Loucy (cell line): ENCODE measurements around the gene SEPTIN2.
"Not testable (repeated sequence)": the region's sequence is repeated elsewhere in the genome, so short reads cannot be mapped to it uniquely, and the experiment has no call there.

ENCODE experiments used
- H2AFZ ChIP-seq: fragments of 200-600 bp; sonication (generic); 2 replicates; pipeline ENCODE4 v1.6.0; 2016; ENCODE audit warnings: antibody characterized with exemption, mild to moderate bottlenecking, low read length, moderate library complexity
- H3F3A ChIP-seq: fragments of 200-600 bp; 2 replicates; pipeline ENCODE4 v1.6.0; 2016; ENCODE audit warnings: antibody characterized with exemption, low read depth, mild to moderate bottlenecking
- H3K27me3 ChIP-seq: fragments of 200-600 bp; sonication (generic); 2 replicates; pipeline ENCODE4 v1.6.1; 2014; ENCODE audit warnings: low read length, mild to moderate bottlenecking; ENCODE audit not compliant: insufficient read depth, poor library complexity, severe bottlenecking
- H3K36me3 ChIP-seq: fragments of 200-600 bp; sonication (generic); 2 replicates; pipeline ENCODE4 v1.6.1; 2016; ENCODE audit warnings: low read length; ENCODE audit not compliant: insufficient read depth
- H3K4me1 ChIP-seq: fragments of 200-600 bp; sonication (generic); 2 replicates; pipeline ENCODE4 v1.5.1; 2014; ENCODE audit warnings: low read length, mild to moderate bottlenecking; ENCODE audit not compliant: insufficient read depth, poor library complexity, severe bottlenecking
- H3K4me2 ChIP-seq: fragments of 200-600 bp; sonication (generic); 2 replicates; pipeline ENCODE4 v1.6.0; 2014; ENCODE audit warnings: antibody characterized with exemption, low read length, low read depth, mild to moderate bottlenecking; ENCODE audit not compliant: poor library complexity, severe bottlenecking
- H3K4me3 ChIP-seq: fragments of 200-600 bp; sonication (generic); 2 replicates; pipeline ENCODE4 v1.5.1; 2014; ENCODE audit warnings: low read length, mild to moderate bottlenecking, mixed read lengths; ENCODE audit not compliant: poor library complexity, severe bottlenecking
- H3K79me2 ChIP-seq: fragments of 200-600 bp; sonication (generic); 2 replicates; pipeline ENCODE4 v1.6.1; 2014; ENCODE audit warnings: low read length; ENCODE audit not compliant: insufficient read depth
- H3K9ac ChIP-seq: fragments of 200-600 bp; sonication (generic); 2 replicates; pipeline ENCODE4 v1.6.0; 2014; ENCODE audit warnings: mild to moderate bottlenecking, low read depth, low read length, moderate library complexity; ENCODE audit not compliant: poor library complexity, severe bottlenecking
- H3K9me2 ChIP-seq: fragments of 200-600 bp; sonication (generic); replicated peaks from 2 replicates; pipeline ENCODE4 v1.6.1; 2016; ENCODE audit warnings: low read depth, low read length, mixed read lengths
- H3K9me3 ChIP-seq: fragments of 200-600 bp; sonication (generic); 2 replicates; pipeline ENCODE4 v1.6.1; 2014; ENCODE audit warnings: mild to moderate bottlenecking, antibody characterized with exemption, low read length, low read depth; ENCODE audit not compliant: insufficient read depth
- H4K20me1 ChIP-seq: fragments of 200-600 bp; sonication (generic); 2 replicates; pipeline ENCODE4 v1.6.0; 2014; ENCODE audit warnings: antibody characterized with exemption, low read length, mild to moderate bottlenecking; ENCODE audit not compliant: insufficient read depth, poor library complexity, severe bottlenecking
- CTCF ChIP-seq: fragments of 200-600 bp; sonication (generic); conservative IDR thresholded peaks from 2 replicates; pipeline ENCODE4 v1.5.1; 2014; ENCODE audit warnings: mild to moderate bottlenecking, antibody characterized with exemption, low read length
- EZH2phosphoT487 ChIP-seq: fragments of 200-600 bp; IDR thresholded peaks from 2 replicates; pipeline ENCODE4 v1.6.1; 2018; ENCODE audit warnings: antibody characterized with exemption, mild to moderate bottlenecking, moderate library complexity, borderline replicate concordance

Gene SEPTIN2

GRCh38 chr2:241393524-241394196 lies 77.9 kb downstream of the SEPTIN2 start:
- Histone ChIP-seq H3K27me3 (no peaks in the 10 kb centered on the region), H3K36me3 (no peaks in the 10 kb centered on the region), H3K79me2 (no peaks in the 10 kb centered on the region), H4K20me1 (no peaks in the 10 kb centered on the region), H3K9ac (no peak overlapping the region), H2AFZ (no peak overlapping the region), H3K4me1 (no peaks in the 10 kb centered on the region), H3K9me2 (no peaks in the 10 kb centered on the region), H3F3A (no peaks in the 10 kb centered on the region), H3K9me3 (no peaks in the 10 kb centered on the region), H3K4me2 (no peak overlapping the region), H3K4me3 (no peak overlapping the region)
- TF ChIP-seq EZH2phosphoT487 (no peak), CTCF (no peak)

- not testable (repeated sequence) for H3F3A ChIP-seq, H3K4me3 ChIP-seq, H2AFZ ChIP-seq, H3K9me3 ChIP-seq, H3K27me3 ChIP-seq, H4K20me1 ChIP-seq, H3K4me1 ChIP-seq, H3K36me3 ChIP-seq, H3K9ac ChIP-seq, H3K9me2 ChIP-seq, H3K4me2 ChIP-seq, H3K79me2 ChIP-seq
Measured at GRCh38 chr2:241396809-241397208, 81.1 kb downstream of the SEPTIN2 start.

DNA sequence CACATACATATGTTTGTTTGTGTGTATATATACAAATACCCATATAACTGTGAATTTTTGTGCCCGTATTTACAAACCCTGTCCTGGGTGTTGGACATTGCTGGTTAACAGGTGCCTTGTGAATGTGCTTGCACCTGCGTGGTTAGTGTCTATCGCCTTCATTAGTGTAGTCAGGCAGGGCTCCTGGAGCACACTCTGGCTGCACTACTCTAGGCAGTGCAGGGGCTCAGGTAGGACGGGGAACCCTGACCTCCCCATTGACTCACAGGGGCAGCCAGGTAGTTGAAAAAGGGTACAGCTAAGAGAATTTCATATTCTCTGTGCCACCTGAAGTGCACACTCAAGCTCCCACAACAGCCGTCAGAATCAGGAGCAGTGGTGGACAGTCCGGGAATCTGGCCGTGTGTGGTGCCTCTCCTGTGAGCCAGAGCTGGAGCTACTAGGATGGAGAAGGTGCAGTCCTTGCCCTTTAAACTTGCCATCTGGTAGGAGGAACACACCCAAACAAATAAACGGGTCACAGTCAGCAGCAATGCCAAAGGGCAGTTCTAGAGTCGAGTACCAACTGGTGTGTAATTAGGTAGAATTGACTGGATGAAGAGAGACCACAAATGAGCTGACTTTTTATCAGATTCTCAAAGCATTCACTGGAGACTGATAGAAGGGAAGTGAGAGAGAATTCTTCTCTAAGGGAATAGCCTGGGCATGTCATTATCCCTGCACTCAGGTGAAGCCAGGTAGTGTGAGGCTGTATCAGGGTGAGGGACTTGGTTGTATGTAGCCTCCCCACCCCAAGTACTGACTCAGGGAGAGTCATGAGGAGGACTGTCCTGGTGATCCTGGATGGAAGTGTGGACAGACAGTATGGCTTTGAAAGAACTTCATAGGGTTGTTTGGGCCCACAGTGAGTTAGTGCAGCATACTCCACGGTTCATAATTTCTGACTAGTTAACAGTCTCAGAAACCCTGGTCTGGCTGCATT lies 84.5 kb downstream of the SEPTIN2 start:
- TF ChIP-seq CTCF (no peak), EZH2phosphoT487 (no peak)
- Histone ChIP-seq H3K27me3 (no peaks in the 10 kb centered on the region), H4K20me1 (no peaks in the 10 kb centered on the region), H3K79me2 (no peaks in the 10 kb centered on the region), H3K4me1 (no peaks in the 10 kb centered on the region), H3K4me3 (no peak overlapping the region), H3K9me3 (no peaks in the 10 kb centered on the region), H3K9me2 (no peaks in the 10 kb centered on the region), H3F3A (no peaks in the 10 kb centered on the region), H3K4me2 (no peak overlapping the region), H3K9ac (no peak overlapping the region), H3K36me3 (no peaks in the 10 kb centered on the region), H2AFZ (no peak overlapping the region)
